ENCODE data around the gene SLC24A4.

The SLC24A4 gene

DNA sequence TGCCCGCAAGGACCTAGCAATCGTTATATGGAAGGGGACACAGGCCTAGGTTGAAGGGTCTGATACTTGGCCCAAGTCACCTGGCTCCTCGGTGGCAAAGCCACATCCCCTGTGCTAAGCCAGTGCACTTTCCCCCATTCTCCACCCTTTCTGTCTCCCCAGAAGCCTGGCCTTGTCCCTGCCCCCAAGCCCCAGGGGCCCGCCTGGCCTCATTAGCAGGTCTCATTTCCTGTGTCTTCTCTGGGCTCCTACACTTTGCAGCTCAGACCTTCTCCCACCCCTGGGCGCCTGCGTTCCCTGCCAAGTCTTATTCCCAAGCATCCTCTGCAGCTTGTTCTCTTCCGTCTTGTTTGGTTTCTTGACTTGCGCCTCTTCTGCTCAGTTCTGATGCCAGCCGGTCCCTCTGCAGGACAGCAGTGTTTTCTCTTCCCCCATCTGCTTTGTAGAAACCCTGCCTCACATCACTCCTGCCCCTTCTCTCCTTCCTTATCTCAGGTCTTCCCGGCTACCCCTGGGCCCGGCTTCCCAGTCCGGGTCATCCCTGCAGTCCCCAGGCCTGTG is 66.7 kb downstream of the SLC24A4 start:
- no peak for TF ChIP-seq CTCF (IDR thresholded peaks at IDR 0.05; ENCODE audit: borderline replicate concordance, insufficient read depth, low read depth, low read length)
- no peak overlapping the region for H3K4me3 ChIP-seq (ENCODE audit: low read depth, low read length)

GRCh38 chr14:92391726-92392125 is 68.8 kb downstream of the SLC24A4 start:
- no peak for TF ChIP-seq CTCF (IDR thresholded peaks at IDR 0.05; ENCODE audit: borderline replicate concordance, insufficient read depth, low read depth, low read length)

DNA sequence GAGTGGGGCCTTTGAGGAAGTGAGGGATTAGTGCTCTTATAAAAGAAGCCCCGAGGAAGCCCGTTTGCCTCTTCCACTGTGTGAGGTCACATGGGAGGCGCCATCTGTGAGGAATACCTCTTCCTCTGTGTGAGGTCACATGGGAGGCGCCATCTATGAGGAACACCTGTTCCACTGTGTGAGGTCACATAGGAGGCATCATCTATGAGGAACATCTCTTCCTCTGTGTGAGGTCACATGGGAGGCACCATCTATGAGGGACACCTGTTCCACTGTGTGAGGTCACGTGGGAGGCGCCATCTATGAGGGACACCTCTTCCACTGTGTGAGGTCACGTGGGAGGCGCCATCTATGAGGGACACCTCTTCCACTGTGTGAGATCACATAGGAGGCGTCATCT is 69.7 kb downstream of the SLC24A4 start:
- no peak overlapping the region for H3K4me3 ChIP-seq (ENCODE audit: low read depth, low read length)

More at GRCh38 chr14:92391726-92392125, 68.8 kb downstream of the SLC24A4 start:
- H3K4me3 ChIP-seq (ENCODE audit: low read depth, low read length), result no peak overlapping the region

GRCh38 chr14:92397150-92397952 is 74.4 kb downstream of the SLC24A4 start:
- no peak overlapping the region for H3K4me3 ChIP-seq (ENCODE audit: low read depth, low read length)
- TF ChIP-seq CTCF (IDR thresholded peaks at IDR 0.05; ENCODE audit: borderline replicate concordance, insufficient read depth, low read depth, low read length), result no peak

More for the DNA sequence above, 69.7 kb downstream of the SLC24A4 start:
- no peak for TF ChIP-seq CTCF (IDR thresholded peaks at IDR 0.05; ENCODE audit: borderline replicate concordance, insufficient read depth, low read depth, low read length)

- no peak overlapping the region for H3K4me3 ChIP-seq (ENCODE audit: low read depth, low read length)
- TF ChIP-seq CTCF (IDR thresholded peaks at IDR 0.05; ENCODE audit: borderline replicate concordance, insufficient read depth, low read depth, low read length), result no peak
These were observed 75.1 kb downstream of the SLC24A4 start for GRCh38 chr14:92397953-92398564.

DNA sequence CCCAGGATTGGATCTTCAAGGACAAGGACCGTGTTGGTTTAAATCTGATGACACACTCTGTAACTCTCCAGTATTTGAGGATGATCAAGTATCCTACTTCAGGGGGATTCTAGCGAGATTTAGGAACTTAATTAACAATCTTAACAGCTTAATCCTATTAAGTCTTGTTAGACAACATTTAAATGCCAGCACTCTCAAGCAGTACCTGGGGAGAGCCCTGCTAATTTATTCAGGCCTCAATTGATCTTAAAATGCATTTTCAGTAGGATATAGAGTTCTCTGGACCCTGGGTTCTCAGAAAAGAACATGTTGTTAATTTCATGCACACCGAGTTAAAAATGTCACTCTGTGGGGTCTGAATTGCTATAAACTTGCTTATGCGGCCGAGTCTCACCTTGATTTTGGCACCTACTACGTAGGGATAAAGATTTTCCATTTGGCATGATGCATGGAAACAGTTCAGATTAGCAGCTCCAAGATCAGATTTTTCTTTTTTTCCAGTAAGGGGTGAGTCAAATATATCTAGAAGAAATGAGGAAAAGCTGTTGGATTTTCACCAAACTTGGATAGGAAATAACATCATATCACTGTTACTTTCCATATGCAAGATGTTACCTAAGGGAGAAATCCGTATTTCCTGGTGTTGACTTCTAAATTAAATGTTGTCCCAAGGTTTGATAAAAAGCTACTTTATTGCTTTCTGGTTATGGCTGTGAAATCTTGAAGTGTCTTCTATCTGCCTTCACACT is 76.1 kb downstream of the SLC24A4 start:
- no peak for TF ChIP-seq CTCF (IDR thresholded peaks at IDR 0.05; ENCODE audit: borderline replicate concordance, insufficient read depth, low read depth, low read length)
- no peak overlapping the region for H3K4me3 ChIP-seq (ENCODE audit: low read depth, low read length)
